ENCODE measurements around the gene CDC7. TPM values are rescaled to one million over a fixed set of nuclear protein-coding genes. Genes with fewer than 3 reads are reported as not detected.

The CDC7 gene
- total RNA-seq, 2 donors from 2014 or later = 1.3 to 3.2 TPM

GRCh38 chr1:91559046-91559750 is 58.5 kb downstream of the CDC7 start:
- intact Hi-C loops (cut with DNase I) = no loop called here
- no peak for ATAC-seq
- DNase-seq = no peak

- no peak for ATAC-seq
- intact Hi-C loops (cut with DNase I) = no loop called here
Observed at GRCh38 chr1:91559838-91560565, 59.4 kb downstream of the CDC7 start.

GRCh38 chr1:91564888-91565701 is 64.4 kb downstream of the CDC7 start:
- ATAC-seq = peak in 1 of 2 donors; percentile 55
- intact Hi-C loops (cut with DNase I) = no loop called here

More at GRCh38 chr1:91559838-91560565, 59.4 kb downstream of the CDC7 start:
- DNase-seq = no peak

GRCh38 chr1:91567583-91567982 is 66.9 kb downstream of the CDC7 start:
- no peak for ATAC-seq
- intact Hi-C loops (cut with DNase I) = no loop called here

More at GRCh38 chr1:91564888-91565701, 64.4 kb downstream of the CDC7 start:
- no peak for DNase-seq

GRCh38 chr1:91568261-91568660 is 67.6 kb downstream of the CDC7 start:
- ATAC-seq = no peak
- intact Hi-C loops (cut with DNase I) = no loop called here
- no peak for DNase-seq

More at GRCh38 chr1:91567583-91567982, 66.9 kb downstream of the CDC7 start:
- DNase-seq = no peak

- intact Hi-C loops (cut with DNase I) = loop anchor here in 1 of 2 donors (2.0 kb wide), 2 partner anchors 15 to 31 kb away; no protein-coding TSS in a partner anchor
- ATAC-seq (peak; percentile 99), DNase-seq (peak; percentile 91)
Observed at GRCh38 chr1:91569411-91570119, 68.9 kb downstream of the CDC7 start.

GRCh38 chr1:91570120-91570448 is 69.4 kb downstream of the CDC7 start:
- intact Hi-C loops (cut with DNase I) = loop anchor here in 1 of 2 donors (2.0 kb wide), 2 partner anchors 15 to 31 kb away; no protein-coding TSS in a partner anchor
- ATAC-seq = no peak

GRCh38 chr1:91572044-91572443 is 71.4 kb downstream of the CDC7 start:
- DNase-seq (peak; percentile 47), ATAC-seq (peak in 1 of 2 donors; percentile 9)
- intact Hi-C loops (cut with DNase I) = no loop called here

More at GRCh38 chr1:91570120-91570448, 69.4 kb downstream of the CDC7 start:
- DNase-seq = no peak

Other genes with a start within 250 kb of the CDC7 start
- gene HFM1, start 96.0 kb upstream of the CDC7 start, total RNA-seq = 1 to 10 TPM; 1.6 to 3.5 TPM